Gastroesophageal sphincter (tissue), 4 donors: ENCODE results near the gene CATSPER4. TPM values are rescaled to one million over a fixed set of nuclear protein-coding genes. Genes with fewer than 3 reads are reported as not detected.

Source experiments
- ATAC-seq: fragments of 150-250 bp; one replicate; pipeline ENCODE4 v1.9.1; 2016; ENCODE audit warnings: mild to moderate bottlenecking, moderate library complexity
- H3K27ac ChIP-seq, 4 donors: fragments of 200-600 bp; sonication (generic) in 3 of 4; 1 replicate in 3 of 4; 2 replicates in 1 of 4; pipeline ENCODE4 v1.5.1; 2016 to 2019
- H3K27me3 ChIP-seq: fragments of 200-600 bp; sonication (generic); one replicate; pipeline ENCODE4 v1.5.1; 2019
- H3K36me3 ChIP-seq, 2 donors: fragments of 200-600 bp; sonication (generic); one replicate each; pipeline ENCODE4 v1.5.1; 2019; ENCODE audit warnings: control low read depth in 1 of 2
- H3K4me1 ChIP-seq, 3 donors: fragments of 200-600 bp; sonication (generic); 1 replicate in 2 of 3; 2 replicates in 1 of 3; pipeline ENCODE4 v1.5.1; 2016 to 2019; ENCODE audit warnings: control low read depth in 2 of 3
- H3K4me3 ChIP-seq, 2 donors: fragments of 200-600 bp; sonication (generic); one replicate each; pipeline ENCODE4 v1.5.1; 2019; ENCODE audit warnings: mild to moderate bottlenecking in 1 of 2, moderate library complexity in 1 of 2
- H3K9me3 ChIP-seq, 3 donors: fragments of 200-600 bp; sonication (generic); one replicate each; pipeline ENCODE4 v1.5.1; 2017 to 2019; ENCODE audit warnings: control low read depth in 2 of 3
- CTCF ChIP-seq, 4 experiments: fragments of 200-600 bp in 2 of 4; fragments of 450-650 bp in 2 of 4; sonication (generic) in 1 of 4; IDR thresholded peaks; one replicate each; pipeline ENCODE4 v1.5.1; 2017 to 2019; ENCODE audit warnings: antibody characterized with exemption in 4 of 4, mild to moderate bottlenecking in 2 of 4, moderate library complexity in 2 of 4
- EP300 ChIP-seq: sonication (generic); formaldehyde crosslinking; IDR thresholded peaks from one replicate; pipeline ENCODE4 v1.6.1; 2017; ENCODE audit warnings: antibody characterized with exemption, mild to moderate bottlenecking
- POLR2A ChIP-seq, 2 donors: fragments of 450-650 bp; IDR thresholded peaks; one replicate each; pipeline ENCODE4 v1.6.1; 2017; ENCODE audit warnings: antibody characterized with exemption in 2 of 2, mild to moderate bottlenecking in 2 of 2, moderate library complexity in 1 of 2
- POLR2AphosphoS5 ChIP-seq: sonication (generic); formaldehyde crosslinking; IDR thresholded peaks from one replicate; pipeline ENCODE4 v1.6.1; 2017; ENCODE audit warnings: antibody characterized with exemption
- WGBS, 2 donors: methylation state at CpG; one replicate each; pipeline ENCODE4 v1.1.5; 2018; ENCODE audit warnings: low coverage in 1 of 2; 5-methylcytosine and 5-hydroxymethylcytosine counted together
- total RNA-seq, 4 donors: library from RNA; depleted of rRNA; stranded (reverse); fragments of >200 nt; gene quantifications; one replicate each; pipeline ENCODE4 v1.1.0, GENCODE V29; 2016

CATSPER4 gene
- total RNA-seq, 4 donors from 2014 or later = not detected

GRCh38 chr1:26191739-26192138 lies 1.3 kb downstream of the CATSPER4 start:
- Histone ChIP-seq H3K27me3 (no peaks in the 10 kb centered on the region), H3K4me1 (no peaks in the 10 kb centered on the region), H3K27ac (no peak overlapping the region), H3K4me3 (no peak overlapping the region), H3K9me3 (no peaks in the 10 kb centered on the region), H3K36me3 (no peaks in the 10 kb centered on the region)
- WGBS, 2 donors = 30 to 44% methylated on average over 1 to 3 of the region's 3 CpGs
- TF ChIP-seq EP300 (no peak), POLR2A (IDR thresholded peaks at IDR 0.05) (no peak), CTCF (IDR thresholded peaks at IDR 0.05) (no peak), POLR2AphosphoS5 (no peak)
- no peak for ATAC-seq

- H3K27me3 ChIP-seq = peaks cover 23% of the 10 kb centered on the region
- no peaks in the 10 kb centered on the region for H3K36me3 ChIP-seq
- no peaks in the 10 kb centered on the region for H3K9me3 ChIP-seq
- H3K4me1 ChIP-seq = peaks cover 0 to 2% (median 0%) of the 10 kb centered on the region in 3 donors
- TF ChIP-seq EP300 (no peak), POLR2AphosphoS5 (no peak), CTCF (IDR thresholded peaks at IDR 0.05) (no peak), POLR2A (IDR thresholded peaks at IDR 0.05) (no peak)
- WGBS, 2 donors = 27 to 70% methylated on average over 2 to 3 of the region's 3 CpGs
- no peak overlapping the region for H3K4me3 ChIP-seq
- no peak overlapping the region for H3K27ac ChIP-seq
- ATAC-seq = no peak
These were observed 5.4 kb downstream of the CATSPER4 start for GRCh38 chr1:26195805-26196204.

GRCh38 chr1:26197301-26197700 lies 6.9 kb downstream of the CATSPER4 start:
- Histone ChIP-seq H3K27ac (no peak overlapping the region), H3K27me3 (peaks cover 34% of the 10 kb centered on the region), H3K9me3 (no peaks in the 10 kb centered on the region), H3K4me3 (no peak overlapping the region), H3K36me3 (no peaks in the 10 kb centered on the region), H3K4me1 (peaks cover 0 to 9% (median 0%) of the 10 kb centered on the region in 3 donors)
- TF ChIP-seq POLR2AphosphoS5 (no peak), CTCF (IDR thresholded peaks at IDR 0.05) (no peak), POLR2A (IDR thresholded peaks at IDR 0.05) (no peak), EP300 (no peak)
- no CpG with 5 or more reads among the region's 3 CpGs for WGBS, 2 donors
- no peak for ATAC-seq

GRCh38 chr1:26197813-26198212 lies 7.4 kb downstream of the CATSPER4 start:
- Histone ChIP-seq H3K27ac (no peak overlapping the region), H3K4me3 (no peak overlapping the region), H3K4me1 (peaks cover 0 to 9% (median 0%) of the 10 kb centered on the region in 3 donors), H3K27me3 (peaks cover 38% of the 10 kb centered on the region), H3K36me3 (no peaks in the 10 kb centered on the region), H3K9me3 (no peaks in the 10 kb centered on the region)
- TF ChIP-seq CTCF (IDR thresholded peaks at IDR 0.05) = no peak
- TF ChIP-seq POLR2A (IDR thresholded peaks at IDR 0.05) = no peak
- TF ChIP-seq POLR2AphosphoS5 = no peak
- TF ChIP-seq EP300 = no peak
- no peak for ATAC-seq
- 67 to 78% methylated on average over 5 to 8 of the region's 11 CpGs for WGBS, 2 donors

GRCh38 chr1:26200413-26200812 lies 10.0 kb downstream of the CATSPER4 start:
- WGBS, 2 donors = 57% methylated on average over 4 of the region's 5 CpGs; no CpG with 5 or more reads in 1 of the 2 donors
- Histone ChIP-seq H3K36me3 (no peaks in the 10 kb centered on the region), H3K27ac (no peak overlapping the region), H3K4me3 (no peak overlapping the region), H3K4me1 (peaks cover 0 to 9% (median 0%) of the 10 kb centered on the region in 3 donors), H3K27me3 (peaks cover 42% of the 10 kb centered on the region), H3K9me3 (no peaks in the 10 kb centered on the region)
- no peak for ATAC-seq
- TF ChIP-seq POLR2AphosphoS5 = no peak
- TF ChIP-seq POLR2A (IDR thresholded peaks at IDR 0.05) = no peak
- no peak for TF ChIP-seq EP300
- TF ChIP-seq CTCF (IDR thresholded peaks at IDR 0.05) = no peak
